ENCODE data around the gene MED6. TPM values are rescaled to one million over a fixed set of nuclear protein-coding genes. Genes with fewer than 3 reads are reported as not detected.

The MED6 gene
- total and polyA plus RNA-seq, 10 donors: 15.2 to 55.7 (median 40.9) TPM

DNA sequence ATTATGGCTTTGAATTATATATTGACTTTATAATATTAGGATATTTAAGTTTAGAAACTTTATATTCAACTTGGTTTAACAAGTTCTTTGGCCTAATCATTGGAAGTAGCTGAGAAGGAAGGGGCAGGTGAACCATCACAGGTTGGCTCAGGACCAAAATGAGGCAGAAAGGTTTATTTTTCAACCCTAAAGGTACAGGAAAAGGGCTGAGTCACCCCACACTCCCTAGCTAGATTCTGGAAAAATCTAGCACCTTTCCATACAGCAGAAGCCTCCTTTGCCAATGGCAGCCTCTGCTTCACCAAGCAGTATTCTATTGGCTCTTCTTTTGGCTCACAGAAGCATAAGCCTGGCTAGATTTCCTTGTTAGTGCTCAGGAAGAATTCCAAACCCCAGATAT is 19.3 kb upstream of the MED6 start:
- no peaks in the 10 kb centered on the region for H3K27me3 ChIP-seq (replicated peaks in 1 of 7)
- intact Hi-C loops (cut with DNase I; ENCODE audit: low total_unique reads): loop anchor here (5.0 to 10.0 kb wide), 2 partner anchors 93 to 185 kb away; partner anchors contain the start of gene MAP3K9
- no peak overlapping the region for H3K27ac ChIP-seq
- peaks cover 0 to 7% (median 0%) of the 10 kb centered on the region in 6 donors for H3K4me1 ChIP-seq
- DNase-seq: no peak
- TF ChIP-seq POLR2AphosphoS5 (IDR thresholded peaks at IDR 0.05): no peak
- TF ChIP-seq, protein P1, sequence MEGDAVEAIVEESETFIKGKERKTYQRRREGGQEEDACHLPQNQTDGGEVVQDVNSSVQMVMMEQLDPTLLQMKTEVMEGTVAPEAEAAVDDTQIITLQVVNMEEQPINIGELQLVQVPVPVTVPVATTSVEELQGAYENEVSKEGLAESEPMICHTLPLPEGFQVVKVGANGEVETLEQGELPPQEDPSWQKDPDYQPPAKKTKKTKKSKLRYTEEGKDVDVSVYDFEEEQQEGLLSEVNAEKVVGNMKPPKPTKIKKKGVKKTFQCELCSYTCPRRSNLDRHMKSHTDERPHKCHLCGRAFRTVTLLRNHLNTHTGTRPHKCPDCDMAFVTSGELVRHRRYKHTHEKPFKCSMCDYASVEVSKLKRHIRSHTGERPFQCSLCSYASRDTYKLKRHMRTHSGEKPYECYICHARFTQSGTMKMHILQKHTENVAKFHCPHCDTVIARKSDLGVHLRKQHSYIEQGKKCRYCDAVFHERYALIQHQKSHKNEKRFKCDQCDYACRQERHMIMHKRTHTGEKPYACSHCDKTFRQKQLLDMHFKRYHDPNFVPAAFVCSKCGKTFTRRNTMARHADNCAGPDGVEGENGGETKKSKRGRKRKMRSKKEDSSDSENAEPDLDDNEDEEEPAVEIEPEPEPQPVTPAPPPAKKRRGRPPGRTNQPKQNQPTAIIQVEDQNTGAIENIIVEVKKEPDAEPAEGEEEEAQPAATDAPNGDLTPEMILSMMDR (IDR thresholded peaks at IDR 0.05 in 8 of 11, conservative IDR thresholded peaks at IDR 0.05 in 3 of 11): no peak
- no peak for TF ChIP-seq POLR2A (IDR thresholded peaks at IDR 0.05)
- H3K4me3 ChIP-seq: no peak overlapping the region
- H3K36me3 ChIP-seq: no peaks in the 10 kb centered on the region
- peaks cover 0 to 8% (median 0%) of the 10 kb centered on the region in 8 donors for H3K9me3 ChIP-seq

DNA sequence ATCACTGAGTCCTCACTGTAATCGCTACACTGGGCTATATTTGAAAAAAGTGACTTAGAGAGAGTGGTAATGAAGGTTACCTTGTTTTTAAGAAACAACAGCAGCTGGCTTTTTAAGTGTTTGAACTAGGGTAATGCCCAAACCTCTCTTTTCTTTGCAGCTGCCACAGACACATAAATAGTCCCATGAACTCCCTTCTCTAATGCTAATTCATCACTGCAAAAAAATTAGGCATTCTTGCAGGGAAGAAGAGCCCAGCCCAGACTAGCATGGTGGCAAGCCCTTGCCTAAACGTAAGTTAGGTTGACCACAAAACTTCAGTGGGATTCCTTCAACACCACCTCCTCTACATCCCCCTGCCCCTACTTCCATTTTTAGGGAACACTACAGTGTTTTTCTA is 17.9 kb upstream of the MED6 start:
- H3K27me3 ChIP-seq (replicated peaks in 1 of 7): no peaks in the 10 kb centered on the region
- intact Hi-C loops (cut with DNase I; ENCODE audit: low total_unique reads): no loop called here
- H3K36me3 ChIP-seq: no peaks in the 10 kb centered on the region
- no peak overlapping the region for H3K4me3 ChIP-seq
- WGBS, 5 donors: 68 to 88% (median 73%) methylated on average over 2 of the region's 2 CpGs
- TF ChIP-seq POLR2AphosphoS5 (IDR thresholded peaks at IDR 0.05) (no peak), POLR2A (IDR thresholded peaks at IDR 0.05) (no peak)
- TF ChIP-seq, protein P1 (IDR thresholded peaks at IDR 0.05 in 8 of 11, conservative IDR thresholded peaks at IDR 0.05 in 3 of 11): no peak
- peaks cover 0 to 7% (median 0%) of the 10 kb centered on the region in 8 donors for H3K9me3 ChIP-seq
- no peak for DNase-seq
- H3K4me1 ChIP-seq: peaks cover 0 to 7% (median 0%) of the 10 kb centered on the region in 6 donors
- H3K27ac ChIP-seq: no peak overlapping the region

DNA sequence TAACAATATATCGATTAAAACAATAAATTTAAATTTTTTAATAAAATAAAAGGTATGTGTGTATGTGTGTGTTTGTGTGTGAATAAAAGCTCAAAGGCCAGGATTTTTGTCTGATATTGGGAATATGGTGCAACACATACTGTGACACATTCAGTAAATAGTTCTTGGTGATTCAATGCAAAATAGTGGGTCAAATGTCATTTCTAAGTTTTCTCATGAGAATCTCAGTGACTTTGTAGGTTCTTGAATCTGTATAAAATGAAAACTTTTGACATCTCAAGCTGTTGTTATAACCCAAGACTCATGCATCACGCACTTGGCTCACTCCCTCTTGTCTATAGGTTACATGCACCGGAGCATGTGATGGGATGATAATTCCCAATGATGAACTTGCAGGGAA is 16.2 kb upstream of the MED6 start:
- 95 to 99% (median 96%) methylated on average over 3 of the region's 3 CpGs for WGBS, 5 donors
- intact Hi-C loops (cut with DNase I; ENCODE audit: low total_unique reads): no loop called here

DNA sequence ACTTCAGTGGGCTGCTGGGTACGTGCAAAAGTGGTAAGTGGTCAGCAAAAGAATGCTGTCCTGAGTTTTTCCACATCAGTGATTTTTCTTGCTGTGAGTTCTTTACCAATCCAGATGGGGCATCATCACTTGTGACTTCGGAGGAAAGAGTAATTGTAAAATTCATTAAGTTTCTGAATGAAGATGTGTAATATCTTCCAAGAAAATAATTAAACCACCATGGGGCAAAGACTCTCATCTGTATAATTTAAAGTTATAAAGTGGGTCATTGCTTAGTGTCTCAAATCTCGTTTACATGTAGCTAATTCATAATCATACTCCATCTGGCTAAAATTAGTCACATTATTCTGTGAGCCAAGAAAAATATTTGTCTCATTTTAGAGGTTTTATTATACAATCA is 10.8 kb upstream of the MED6 start:
- Histone ChIP-seq H3K36me3 (no peaks in the 10 kb centered on the region), H3K4me1 (no peaks in the 10 kb centered on the region), H3K9me3 (no peaks in the 10 kb centered on the region), H3K27me3 (replicated peaks in 1 of 7) (peaks cover 0 to 5% (median 0%) of the 10 kb centered on the region in 7 donors), H3K27ac (no peak overlapping the region), H3K4me3 (no peak overlapping the region)
- 68 to 79% (median 73%) methylated on average over 3 of the region's 3 CpGs for WGBS, 5 donors
- no peak for DNase-seq
- intact Hi-C loops (cut with DNase I; ENCODE audit: low total_unique reads): no loop called here
- TF ChIP-seq POLR2A (IDR thresholded peaks at IDR 0.05) (no peak), POLR2AphosphoS5 (IDR thresholded peaks at IDR 0.05) (no peak)
- TF ChIP-seq, protein P1 (IDR thresholded peaks at IDR 0.05 in 8 of 11, conservative IDR thresholded peaks at IDR 0.05 in 3 of 11): no peak

More for the DNA sequence above, 16.2 kb upstream of the MED6 start:
- Histone ChIP-seq H3K27me3 (replicated peaks in 1 of 7) (no peaks in the 10 kb centered on the region), H3K4me1 (no peaks in the 10 kb centered on the region), H3K4me3 (no peak overlapping the region), H3K36me3 (no peaks in the 10 kb centered on the region), H3K9me3 (no peaks in the 10 kb centered on the region), H3K27ac (no peak overlapping the region)
- DNase-seq: no peak
- TF ChIP-seq POLR2A (IDR thresholded peaks at IDR 0.05) (no peak), POLR2AphosphoS5 (IDR thresholded peaks at IDR 0.05) (no peak)
- TF ChIP-seq, protein P1 (IDR thresholded peaks at IDR 0.05 in 8 of 11, conservative IDR thresholded peaks at IDR 0.05 in 3 of 11): no peak

Measured in spleen (tissue), 11 donors.